Loucy (cell line): Measurements from ENCODE around the gene NUSAP1.
A peak's percentile ranks its signal among the peaks of the same experiment; 100 is the strongest.

Experiments used
- H2AFZ ChIP-seq: fragments of 200-600 bp; sonication (generic); 2 replicates; pipeline ENCODE4 v1.6.0; 2016; ENCODE audit warnings: antibody characterized with exemption, mild to moderate bottlenecking, low read length, moderate library complexity
- H3F3A ChIP-seq: fragments of 200-600 bp; 2 replicates; pipeline ENCODE4 v1.6.0; 2016; ENCODE audit warnings: antibody characterized with exemption, low read depth, mild to moderate bottlenecking
- H3K27me3 ChIP-seq: fragments of 200-600 bp; sonication (generic); 2 replicates; pipeline ENCODE4 v1.6.1; 2014; ENCODE audit warnings: low read length, mild to moderate bottlenecking; ENCODE audit not compliant: insufficient read depth, poor library complexity, severe bottlenecking
- H3K36me3 ChIP-seq: fragments of 200-600 bp; sonication (generic); 2 replicates; pipeline ENCODE4 v1.6.1; 2016; ENCODE audit warnings: low read length; ENCODE audit not compliant: insufficient read depth
- H3K4me1 ChIP-seq: fragments of 200-600 bp; sonication (generic); 2 replicates; pipeline ENCODE4 v1.5.1; 2014; ENCODE audit warnings: low read length, mild to moderate bottlenecking; ENCODE audit not compliant: insufficient read depth, poor library complexity, severe bottlenecking
- H3K4me2 ChIP-seq: fragments of 200-600 bp; sonication (generic); 2 replicates; pipeline ENCODE4 v1.6.0; 2014; ENCODE audit warnings: antibody characterized with exemption, low read length, low read depth, mild to moderate bottlenecking; ENCODE audit not compliant: poor library complexity, severe bottlenecking
- H3K4me3 ChIP-seq: fragments of 200-600 bp; sonication (generic); 2 replicates; pipeline ENCODE4 v1.5.1; 2014; ENCODE audit warnings: low read length, mild to moderate bottlenecking, mixed read lengths; ENCODE audit not compliant: poor library complexity, severe bottlenecking
- H3K79me2 ChIP-seq: fragments of 200-600 bp; sonication (generic); 2 replicates; pipeline ENCODE4 v1.6.1; 2014; ENCODE audit warnings: low read length; ENCODE audit not compliant: insufficient read depth
- H3K9ac ChIP-seq: fragments of 200-600 bp; sonication (generic); 2 replicates; pipeline ENCODE4 v1.6.0; 2014; ENCODE audit warnings: mild to moderate bottlenecking, low read depth, low read length, moderate library complexity; ENCODE audit not compliant: poor library complexity, severe bottlenecking
- H3K9me2 ChIP-seq: fragments of 200-600 bp; sonication (generic); replicated peaks from 2 replicates; pipeline ENCODE4 v1.6.1; 2016; ENCODE audit warnings: low read depth, low read length, mixed read lengths
- H3K9me3 ChIP-seq: fragments of 200-600 bp; sonication (generic); 2 replicates; pipeline ENCODE4 v1.6.1; 2014; ENCODE audit warnings: mild to moderate bottlenecking, antibody characterized with exemption, low read length, low read depth; ENCODE audit not compliant: insufficient read depth
- H4K20me1 ChIP-seq: fragments of 200-600 bp; sonication (generic); 2 replicates; pipeline ENCODE4 v1.6.0; 2014; ENCODE audit warnings: antibody characterized with exemption, low read length, mild to moderate bottlenecking; ENCODE audit not compliant: insufficient read depth, poor library complexity, severe bottlenecking
- EZH2phosphoT487 ChIP-seq: fragments of 200-600 bp; IDR thresholded peaks from 2 replicates; pipeline ENCODE4 v1.6.1; 2018; ENCODE audit warnings: antibody characterized with exemption, mild to moderate bottlenecking, moderate library complexity, borderline replicate concordance
- TF ChIP-seq, protein P1 (sequence below): fragments of 200-600 bp; sonication (generic); conservative IDR thresholded peaks from 2 replicates; pipeline ENCODE4 v1.5.1; 2014; ENCODE audit warnings: mild to moderate bottlenecking, antibody characterized with exemption, low read length

The NUSAP1 gene

DNA sequence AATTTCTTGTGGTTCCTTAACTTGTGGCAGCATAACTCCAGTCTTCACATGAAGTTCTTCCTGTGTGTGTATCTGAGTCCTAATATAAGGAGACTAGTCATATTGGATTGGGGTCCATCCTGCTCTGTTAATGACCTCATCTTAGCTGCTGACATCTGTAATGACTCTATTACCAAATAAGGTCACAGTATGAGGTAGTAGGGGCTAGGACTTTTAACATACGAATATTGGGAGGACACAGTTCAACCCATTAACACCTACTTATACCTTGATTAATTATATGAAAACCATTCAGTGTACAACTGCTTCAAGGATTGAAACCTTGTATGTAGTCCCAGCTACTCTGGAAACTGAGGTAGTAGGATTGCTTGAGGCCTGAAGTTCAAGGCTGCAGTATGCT, 44.2 kb upstream of the NUSAP1 start:
- Histone ChIP-seq H3K9ac (peak overlapping the region; percentile 57), H3K36me3 (peaks cover 18% of the 10 kb centered on the region), H3K27me3 (peaks cover 5% of the 10 kb centered on the region), H3K9me3 (no peaks in the 10 kb centered on the region), H3K4me3 (peak overlapping the region; percentile 90), H4K20me1 (peaks cover 56% of the 10 kb centered on the region), H3K79me2 (peaks cover 70% of the 10 kb centered on the region), H2AFZ (no peak overlapping the region), H3K4me1 (peaks cover 31% of the 10 kb centered on the region), H3K9me2 (no peaks in the 10 kb centered on the region), H3F3A (no peaks in the 10 kb centered on the region), H3K4me2 (peak overlapping the region; percentile 69)
- no peak for TF ChIP-seq EZH2phosphoT487
- TF ChIP-seq, protein P1, sequence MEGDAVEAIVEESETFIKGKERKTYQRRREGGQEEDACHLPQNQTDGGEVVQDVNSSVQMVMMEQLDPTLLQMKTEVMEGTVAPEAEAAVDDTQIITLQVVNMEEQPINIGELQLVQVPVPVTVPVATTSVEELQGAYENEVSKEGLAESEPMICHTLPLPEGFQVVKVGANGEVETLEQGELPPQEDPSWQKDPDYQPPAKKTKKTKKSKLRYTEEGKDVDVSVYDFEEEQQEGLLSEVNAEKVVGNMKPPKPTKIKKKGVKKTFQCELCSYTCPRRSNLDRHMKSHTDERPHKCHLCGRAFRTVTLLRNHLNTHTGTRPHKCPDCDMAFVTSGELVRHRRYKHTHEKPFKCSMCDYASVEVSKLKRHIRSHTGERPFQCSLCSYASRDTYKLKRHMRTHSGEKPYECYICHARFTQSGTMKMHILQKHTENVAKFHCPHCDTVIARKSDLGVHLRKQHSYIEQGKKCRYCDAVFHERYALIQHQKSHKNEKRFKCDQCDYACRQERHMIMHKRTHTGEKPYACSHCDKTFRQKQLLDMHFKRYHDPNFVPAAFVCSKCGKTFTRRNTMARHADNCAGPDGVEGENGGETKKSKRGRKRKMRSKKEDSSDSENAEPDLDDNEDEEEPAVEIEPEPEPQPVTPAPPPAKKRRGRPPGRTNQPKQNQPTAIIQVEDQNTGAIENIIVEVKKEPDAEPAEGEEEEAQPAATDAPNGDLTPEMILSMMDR = no peak

DNA sequence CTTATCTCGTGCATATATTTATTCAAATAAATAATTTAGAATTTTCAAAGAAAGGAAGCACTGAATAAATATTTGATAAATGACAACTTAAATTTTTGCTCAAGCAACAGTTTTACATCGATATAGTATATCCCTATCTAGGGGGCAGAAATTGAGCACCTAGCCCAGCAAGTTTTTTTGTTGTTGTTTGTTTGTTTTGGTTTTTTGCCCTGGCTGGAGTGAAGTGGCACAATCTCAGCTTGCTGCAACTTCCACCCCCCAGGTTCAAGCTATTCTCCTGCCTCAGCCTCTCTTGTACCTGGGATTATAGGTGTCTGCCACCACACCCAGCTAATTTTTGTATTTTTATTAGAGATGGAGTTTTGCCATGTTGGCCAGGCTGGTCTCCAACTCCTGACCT, 42.7 kb upstream of the NUSAP1 start:
- no peak for TF ChIP-seq EZH2phosphoT487
- TF ChIP-seq, protein P1 = no peak

DNA sequence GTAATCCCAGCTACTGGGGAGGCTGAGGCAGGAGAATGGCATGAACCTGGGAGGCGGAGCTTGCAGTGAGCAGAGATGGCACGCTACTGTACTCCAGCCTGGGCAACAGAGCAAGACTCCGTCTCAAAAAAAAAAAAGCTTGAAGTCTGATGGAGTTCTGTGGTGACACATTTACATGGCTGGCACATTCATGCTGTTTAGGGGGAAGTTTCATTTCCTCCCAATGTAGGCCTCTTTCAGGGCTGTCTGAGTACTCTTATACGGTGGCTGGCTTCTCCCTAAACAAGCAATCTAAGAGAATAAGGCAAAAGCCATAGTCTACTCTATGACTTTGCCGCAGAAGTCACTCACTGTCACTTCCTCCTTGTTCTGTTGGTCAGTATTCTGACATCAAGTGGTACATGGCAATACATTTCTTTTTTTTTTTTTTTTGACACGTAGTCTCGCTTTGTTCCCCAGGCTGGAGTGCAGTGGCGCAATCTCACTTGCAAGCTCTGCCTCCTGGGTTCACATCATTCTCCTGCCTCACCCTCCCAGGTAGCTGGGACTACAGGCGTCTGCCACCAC, 41.5 kb upstream of the NUSAP1 start:
- H3K9me2 ChIP-seq = no peaks in the 10 kb centered on the region
- H2AFZ ChIP-seq = no peak overlapping the region
- peaks cover 18% of the 10 kb centered on the region for H3K36me3 ChIP-seq
- no peaks in the 10 kb centered on the region for H3F3A ChIP-seq
- no peaks in the 10 kb centered on the region for H3K27me3 ChIP-seq
- no peak overlapping the region for H3K4me3 ChIP-seq
- H3K4me2 ChIP-seq = no peak overlapping the region
- no peak overlapping the region for H3K9ac ChIP-seq
- TF ChIP-seq, protein P1 = no peak
- TF ChIP-seq EZH2phosphoT487 = no peak
- peaks cover 37% of the 10 kb centered on the region for H4K20me1 ChIP-seq
- peaks cover 27% of the 10 kb centered on the region for H3K4me1 ChIP-seq
- H3K79me2 ChIP-seq = peaks cover 55% of the 10 kb centered on the region
- no peaks in the 10 kb centered on the region for H3K9me3 ChIP-seq

More for the DNA sequence above, 42.7 kb upstream of the NUSAP1 start:
- no peaks in the 10 kb centered on the region for H3K9me3 ChIP-seq
- H3K4me2 ChIP-seq = peak overlapping the region; percentile 26
- H3K9ac ChIP-seq = no peak overlapping the region
- H3K36me3 ChIP-seq = peaks cover 18% of the 10 kb centered on the region
- no peaks in the 10 kb centered on the region for H3F3A ChIP-seq
- no peaks in the 10 kb centered on the region for H3K27me3 ChIP-seq
- H3K4me3 ChIP-seq = no peak overlapping the region
- H4K20me1 ChIP-seq = peaks cover 49% of the 10 kb centered on the region
- H3K9me2 ChIP-seq = no peaks in the 10 kb centered on the region
- no peak overlapping the region for H2AFZ ChIP-seq
- peaks cover 67% of the 10 kb centered on the region for H3K79me2 ChIP-seq
- H3K4me1 ChIP-seq = peaks cover 36% of the 10 kb centered on the region
